ENCODE data around the gene SS18L1.

GRCh38 chr20:62120365-62120762, 23.2 kb upstream of the SS18L1 start:
- TF ChIP-seq, protein P1, sequence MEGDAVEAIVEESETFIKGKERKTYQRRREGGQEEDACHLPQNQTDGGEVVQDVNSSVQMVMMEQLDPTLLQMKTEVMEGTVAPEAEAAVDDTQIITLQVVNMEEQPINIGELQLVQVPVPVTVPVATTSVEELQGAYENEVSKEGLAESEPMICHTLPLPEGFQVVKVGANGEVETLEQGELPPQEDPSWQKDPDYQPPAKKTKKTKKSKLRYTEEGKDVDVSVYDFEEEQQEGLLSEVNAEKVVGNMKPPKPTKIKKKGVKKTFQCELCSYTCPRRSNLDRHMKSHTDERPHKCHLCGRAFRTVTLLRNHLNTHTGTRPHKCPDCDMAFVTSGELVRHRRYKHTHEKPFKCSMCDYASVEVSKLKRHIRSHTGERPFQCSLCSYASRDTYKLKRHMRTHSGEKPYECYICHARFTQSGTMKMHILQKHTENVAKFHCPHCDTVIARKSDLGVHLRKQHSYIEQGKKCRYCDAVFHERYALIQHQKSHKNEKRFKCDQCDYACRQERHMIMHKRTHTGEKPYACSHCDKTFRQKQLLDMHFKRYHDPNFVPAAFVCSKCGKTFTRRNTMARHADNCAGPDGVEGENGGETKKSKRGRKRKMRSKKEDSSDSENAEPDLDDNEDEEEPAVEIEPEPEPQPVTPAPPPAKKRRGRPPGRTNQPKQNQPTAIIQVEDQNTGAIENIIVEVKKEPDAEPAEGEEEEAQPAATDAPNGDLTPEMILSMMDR (IDR thresholded peaks at IDR 0.05): no peak
- TF ChIP-seq POLR2AphosphoS5 (IDR thresholded peaks at IDR 0.05; ENCODE audit: low read depth, low read length): no peak
- no peak for TF ChIP-seq SIN3A (IDR thresholded peaks at IDR 0.05; ENCODE audit: borderline replicate concordance, insufficient read depth, low read depth, low read length)
- TF ChIP-seq TCF7L2 (IDR thresholded peaks at IDR 0.05; ENCODE audit: low read depth, low read length): no peak
- TF ChIP-seq, protein P2, sequence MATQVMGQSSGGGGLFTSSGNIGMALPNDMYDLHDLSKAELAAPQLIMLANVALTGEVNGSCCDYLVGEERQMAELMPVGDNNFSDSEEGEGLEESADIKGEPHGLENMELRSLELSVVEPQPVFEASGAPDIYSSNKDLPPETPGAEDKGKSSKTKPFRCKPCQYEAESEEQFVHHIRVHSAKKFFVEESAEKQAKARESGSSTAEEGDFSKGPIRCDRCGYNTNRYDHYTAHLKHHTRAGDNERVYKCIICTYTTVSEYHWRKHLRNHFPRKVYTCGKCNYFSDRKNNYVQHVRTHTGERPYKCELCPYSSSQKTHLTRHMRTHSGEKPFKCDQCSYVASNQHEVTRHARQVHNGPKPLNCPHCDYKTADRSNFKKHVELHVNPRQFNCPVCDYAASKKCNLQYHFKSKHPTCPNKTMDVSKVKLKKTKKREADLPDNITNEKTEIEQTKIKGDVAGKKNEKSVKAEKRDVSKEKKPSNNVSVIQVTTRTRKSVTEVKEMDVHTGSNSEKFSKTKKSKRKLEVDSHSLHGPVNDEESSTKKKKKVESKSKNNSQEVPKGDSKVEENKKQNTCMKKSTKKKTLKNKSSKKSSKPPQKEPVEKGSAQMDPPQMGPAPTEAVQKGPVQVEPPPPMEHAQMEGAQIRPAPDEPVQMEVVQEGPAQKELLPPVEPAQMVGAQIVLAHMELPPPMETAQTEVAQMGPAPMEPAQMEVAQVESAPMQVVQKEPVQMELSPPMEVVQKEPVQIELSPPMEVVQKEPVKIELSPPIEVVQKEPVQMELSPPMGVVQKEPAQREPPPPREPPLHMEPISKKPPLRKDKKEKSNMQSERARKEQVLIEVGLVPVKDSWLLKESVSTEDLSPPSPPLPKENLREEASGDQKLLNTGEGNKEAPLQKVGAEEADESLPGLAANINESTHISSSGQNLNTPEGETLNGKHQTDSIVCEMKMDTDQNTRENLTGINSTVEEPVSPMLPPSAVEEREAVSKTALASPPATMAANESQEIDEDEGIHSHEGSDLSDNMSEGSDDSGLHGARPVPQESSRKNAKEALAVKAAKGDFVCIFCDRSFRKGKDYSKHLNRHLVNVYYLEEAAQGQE (IDR thresholded peaks at IDR 0.05; ENCODE audit: insufficient read depth in 1 of 2, low read depth in 2 of 2, low read length in 1 of 2): no peak

All from Panc1 (cell line).